Sigmoid colon (tissue), 7 donors: ENCODE results near the gene ATG2A. TPM values are rescaled to one million over a fixed set of nuclear protein-coding genes. Genes with fewer than 3 reads are reported as not detected.

Experiments used
- DNase-seq: peaks from one replicate; pipeline ENCODE4 v3.0.0-alpha.2; 2019
- H3K27ac ChIP-seq, 4 donors: fragments of 200-600 bp; sonication (generic); one replicate each; pipeline ENCODE4 v1.5.1; 2016 to 2019; ENCODE audit warnings: mild to moderate bottlenecking in 1 of 4
- H3K27me3 ChIP-seq, 3 donors: fragments of 200-600 bp; sonication (generic); one replicate each; pipeline ENCODE4 v1.5.1; 2019; ENCODE audit warnings: mild to moderate bottlenecking in 1 of 3
- H3K36me3 ChIP-seq, 4 donors: fragments of 200-600 bp; sonication (generic); one replicate each; pipeline ENCODE4 v1.5.1; 2016 to 2019
- H3K4me1 ChIP-seq, 4 donors: fragments of 200-600 bp; sonication (generic); one replicate each; pipeline ENCODE4 v1.5.1; 2017 to 2019
- H3K4me3 ChIP-seq, 4 donors: fragments of 200-600 bp; sonication (generic); one replicate each; pipeline ENCODE4 v1.5.1; 2017 to 2019; ENCODE audit warnings: mild to moderate bottlenecking in 2 of 4, moderate library complexity in 1 of 4
- H3K9me3 ChIP-seq, 4 donors: fragments of 200-600 bp in 3 of 4; sonication (generic) in 3 of 4; one replicate each; pipeline versions ENCODE4 v1.5.1 to v1.6.1; 2013 to 2019
- EP300 ChIP-seq, 4 donors: sonication (generic); formaldehyde crosslinking; IDR thresholded peaks; one replicate each; pipeline ENCODE4 v1.6.1; 2017; ENCODE audit warnings: antibody characterized with exemption in 4 of 4
- POLR2A ChIP-seq, 2 donors: fragments of 450-650 bp; IDR thresholded peaks; one replicate each; pipeline ENCODE4 v1.6.1; 2016; ENCODE audit warnings: antibody characterized with exemption in 2 of 2, mild to moderate bottlenecking in 2 of 2, moderate library complexity in 2 of 2
- POLR2AphosphoS5 ChIP-seq, 4 donors: sonication (generic); formaldehyde crosslinking; IDR thresholded peaks; one replicate each; pipeline ENCODE4 v1.6.1; 2017; ENCODE audit warnings: antibody characterized with exemption in 4 of 4
- WGBS, 2 donors: extraction: QIAGEN DNeasy Blood & Tissue Kit; methylation state at CpG; one replicate each; pipeline ENCODE4 v1.1.7; 2013; 5-methylcytosine and 5-hydroxymethylcytosine counted together
- intact Hi-C: fragments of 100-400 bp; cut with DNase I; formaldehyde crosslinking; loops from one replicate; pipeline ENCODE4 v1.15.1; 2023
- polyA plus RNA-seq, 3 donors: library from polyadenylated mRNA; stranded (reverse); fragments of 200-250 nt; gene quantifications; one replicate each; pipeline ENCODE4 v1.2.3, GENCODE V29; 2013
- total RNA-seq, 4 donors: library from RNA; depleted of rRNA; stranded (reverse); fragments of >200 nt; gene quantifications; one replicate each; pipeline ENCODE4 v1.1.0, GENCODE V29; 2016
- TF ChIP-seq, protein P1 (sequence below), 4 experiments: fragments of 450-650 bp in 3 of 4; fragments of 200-600 bp in 1 of 4; IDR thresholded peaks; one replicate each; pipeline ENCODE4 v1.5.1; 2016 to 2019; ENCODE audit warnings: antibody characterized with exemption in 4 of 4, mild to moderate bottlenecking in 3 of 4, moderate library complexity in 2 of 4
- donor health status: healthy with polysubstance abuse.
- donor health status: Bipolar disorder and iron deficiency.
- donor health status: healthy.

The ATG2A gene
- total and polyA plus RNA-seq, 7 donors: 12.1 to 27.6 (median 14.5) TPM

DNA sequence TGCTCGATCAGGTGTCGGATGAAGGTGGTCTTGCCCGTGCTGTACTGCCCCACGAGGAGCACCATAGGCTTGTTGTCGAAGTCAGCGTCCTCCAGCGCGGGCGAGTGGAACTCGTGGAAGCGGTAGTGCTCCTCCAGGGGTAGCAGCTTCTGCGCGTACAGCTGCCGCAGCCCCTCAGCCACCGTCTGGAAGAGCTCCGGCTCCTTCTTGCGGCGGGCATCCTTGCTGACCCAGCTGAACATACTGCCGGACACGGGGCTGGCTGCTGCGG lies 38.9 kb downstream of the ATG2A start:
- intact Hi-C loops: loop anchor here (1.0 kb wide), 1 partner anchor 14 kb away; no protein-coding TSS in a partner anchor
- Histone ChIP-seq H3K4me1 (peaks cover 0 to 54% (median 49%) of the 10 kb centered on the region in 4 donors), H3K4me3 (peak overlapping the region; percentile 61 to 89 (median 72)), H3K36me3 (peaks cover 4 to 7% (median 5%) of the 10 kb centered on the region in 4 donors), H3K9me3 (no peaks in the 10 kb centered on the region), H3K27ac (peak overlapping the region; percentile 84 to 97 (median 94)), H3K27me3 (no peaks in the 10 kb centered on the region)
- 0% methylated on average over 21 of the region's 21 CpGs for WGBS, 2 donors
- TF ChIP-seq EP300 (IDR thresholded peaks at IDR 0.05): no peak
- TF ChIP-seq, protein P1, sequence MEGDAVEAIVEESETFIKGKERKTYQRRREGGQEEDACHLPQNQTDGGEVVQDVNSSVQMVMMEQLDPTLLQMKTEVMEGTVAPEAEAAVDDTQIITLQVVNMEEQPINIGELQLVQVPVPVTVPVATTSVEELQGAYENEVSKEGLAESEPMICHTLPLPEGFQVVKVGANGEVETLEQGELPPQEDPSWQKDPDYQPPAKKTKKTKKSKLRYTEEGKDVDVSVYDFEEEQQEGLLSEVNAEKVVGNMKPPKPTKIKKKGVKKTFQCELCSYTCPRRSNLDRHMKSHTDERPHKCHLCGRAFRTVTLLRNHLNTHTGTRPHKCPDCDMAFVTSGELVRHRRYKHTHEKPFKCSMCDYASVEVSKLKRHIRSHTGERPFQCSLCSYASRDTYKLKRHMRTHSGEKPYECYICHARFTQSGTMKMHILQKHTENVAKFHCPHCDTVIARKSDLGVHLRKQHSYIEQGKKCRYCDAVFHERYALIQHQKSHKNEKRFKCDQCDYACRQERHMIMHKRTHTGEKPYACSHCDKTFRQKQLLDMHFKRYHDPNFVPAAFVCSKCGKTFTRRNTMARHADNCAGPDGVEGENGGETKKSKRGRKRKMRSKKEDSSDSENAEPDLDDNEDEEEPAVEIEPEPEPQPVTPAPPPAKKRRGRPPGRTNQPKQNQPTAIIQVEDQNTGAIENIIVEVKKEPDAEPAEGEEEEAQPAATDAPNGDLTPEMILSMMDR (IDR thresholded peaks at IDR 0.05): peak in 1 of 4 experiments; percentile 25
- TF ChIP-seq POLR2A (IDR thresholded peaks at IDR 0.05): no peak
- TF ChIP-seq POLR2AphosphoS5 (IDR thresholded peaks at IDR 0.05): no peak
- no peak for DNase-seq

DNA sequence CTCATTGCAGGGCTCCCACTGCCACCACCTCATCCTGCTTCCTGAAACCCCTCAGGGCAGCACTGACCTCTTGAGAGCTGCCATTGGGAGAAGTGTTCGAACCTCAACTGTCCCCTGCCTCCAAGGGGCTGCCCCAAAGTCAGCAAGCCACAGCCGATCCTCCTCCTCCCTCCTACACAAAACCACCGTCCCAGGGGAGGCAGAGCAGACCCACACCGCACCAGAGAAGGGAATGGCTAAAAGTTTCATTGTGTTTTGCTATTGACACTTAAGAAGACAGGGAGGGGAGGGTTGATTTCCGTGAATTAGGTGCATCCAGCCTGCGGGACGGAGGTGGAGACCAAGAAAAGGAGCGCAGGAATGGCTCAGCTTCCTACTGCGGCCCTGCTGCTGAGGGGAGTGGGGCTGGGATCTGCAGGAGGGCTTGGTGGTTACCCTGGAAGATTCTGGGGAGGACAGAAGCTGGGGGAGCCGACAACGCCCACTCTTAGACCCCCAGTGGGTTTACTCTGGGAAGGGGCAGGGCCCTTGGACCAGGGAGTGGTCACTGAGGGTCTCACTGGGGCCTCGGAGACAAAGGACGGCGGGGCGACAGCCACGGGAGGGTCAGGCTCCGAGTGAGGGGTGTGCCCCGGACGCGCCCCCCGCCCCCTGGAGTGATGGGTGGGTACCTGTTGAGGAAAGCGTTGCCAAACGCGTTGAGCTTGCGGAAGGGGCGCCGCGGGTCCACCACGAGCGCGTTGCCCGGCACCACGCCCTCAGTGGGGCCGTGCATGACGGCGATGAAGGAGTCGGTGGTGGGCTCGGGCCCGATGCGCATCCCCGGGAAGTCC lies 39.4 kb downstream of the ATG2A start:
- Histone ChIP-seq H3K36me3 (peaks cover 5 to 12% (median 10%) of the 10 kb centered on the region in 4 donors), H3K4me1 (peaks cover 0 to 59% (median 55%) of the 10 kb centered on the region in 4 donors), H3K27me3 (no peaks in the 10 kb centered on the region), H3K9me3 (no peaks in the 10 kb centered on the region), H3K4me3 (peak overlapping the region; percentile 61 to 89 (median 72)), H3K27ac (peak overlapping the region; percentile 84 to 97 (median 94))
- intact Hi-C loops: loop anchor here (1.0 kb wide), 1 partner anchor 13 kb away; no protein-coding TSS in a partner anchor
- 0 to 1% methylated on average over 41 of the region's 41 CpGs for WGBS, 2 donors
- no peak for DNase-seq
- TF ChIP-seq POLR2AphosphoS5 (IDR thresholded peaks at IDR 0.05) (no peak), POLR2A (IDR thresholded peaks at IDR 0.05) (no peak), EP300 (IDR thresholded peaks at IDR 0.05) (no peak)
- TF ChIP-seq, protein P1 (IDR thresholded peaks at IDR 0.05): no peak

DNA sequence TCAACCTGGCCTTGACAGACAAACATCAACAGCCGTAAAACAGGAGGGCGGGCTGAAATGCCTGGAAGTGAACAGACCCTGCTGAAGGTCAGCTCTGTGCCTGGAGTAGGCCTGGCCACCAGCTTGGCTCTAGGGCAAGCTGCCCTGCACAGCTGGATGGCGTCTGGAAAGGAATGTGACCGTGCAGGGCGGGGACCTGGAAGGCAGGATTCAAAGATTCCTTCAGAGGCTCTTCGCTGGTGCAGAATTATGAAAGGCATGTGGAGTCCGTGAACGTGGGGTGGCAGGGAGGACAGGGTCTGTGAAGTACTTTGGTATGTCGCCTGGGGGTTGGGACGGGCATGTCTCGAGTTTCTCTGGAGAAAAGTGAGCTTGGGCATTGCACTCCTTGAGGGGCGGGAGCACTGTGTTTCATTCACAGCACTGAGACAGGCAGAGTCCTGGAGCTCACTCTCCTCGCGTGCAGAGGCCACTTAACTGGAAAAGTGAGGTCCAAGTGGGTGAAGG lies 40.1 kb downstream of the ATG2A start:
- Histone ChIP-seq H3K27me3 (no peaks in the 10 kb centered on the region), H3K36me3 (peaks cover 5 to 17% (median 13%) of the 10 kb centered on the region in 4 donors), H3K4me3 (peak overlapping the region; percentile 61 to 89 (median 72)), H3K27ac (peak overlapping the region; percentile 84 to 97 (median 94)), H3K9me3 (no peaks in the 10 kb centered on the region), H3K4me1 (peaks cover 0 to 66% (median 62%) of the 10 kb centered on the region in 4 donors)
- TF ChIP-seq, protein P1 (IDR thresholded peaks at IDR 0.05): no peak
- peak in 1 of 4 donors; percentile 9 for TF ChIP-seq POLR2AphosphoS5 (IDR thresholded peaks at IDR 0.05)
- intact Hi-C loops: no loop called here
- WGBS, 2 donors: 5 to 25% methylated on average over 14 of the region's 14 CpGs
- no peak for DNase-seq

DNA sequence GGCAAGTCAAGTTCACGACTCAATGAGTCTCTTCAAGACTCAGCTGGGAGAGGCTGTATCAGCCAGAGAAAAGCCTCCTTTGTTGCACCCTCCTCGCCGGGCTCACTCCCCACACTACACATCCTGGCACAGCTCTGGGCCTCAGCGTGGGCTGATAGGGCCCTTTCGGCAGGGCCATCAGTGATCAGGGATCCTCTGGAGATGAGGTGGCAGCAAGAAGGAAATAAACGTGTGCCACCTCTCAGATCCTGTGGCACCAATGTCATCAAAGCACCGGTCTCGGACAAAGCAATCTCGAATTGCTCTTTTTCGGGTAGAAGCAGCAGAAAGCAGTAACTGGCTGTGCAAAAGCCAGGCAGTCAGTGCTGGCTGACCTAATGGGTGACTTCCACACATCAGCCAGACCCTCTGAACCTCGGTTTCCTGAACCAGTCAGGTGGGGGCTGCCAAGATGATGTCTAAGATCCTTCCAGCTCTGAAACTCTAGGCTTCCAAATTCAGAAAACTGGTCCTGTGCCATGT lies 40.7 kb downstream of the ATG2A start:
- peaks cover 0 to 72% (median 68%) of the 10 kb centered on the region in 4 donors for H3K4me1 ChIP-seq
- TF ChIP-seq POLR2A (IDR thresholded peaks at IDR 0.05) (no peak), EP300 (IDR thresholded peaks at IDR 0.05) (no peak), POLR2AphosphoS5 (IDR thresholded peaks at IDR 0.05) (no peak)
- TF ChIP-seq, protein P1 (IDR thresholded peaks at IDR 0.05): no peak
- peak overlapping the region; percentile 61 to 89 (median 72) for H3K4me3 ChIP-seq
- H3K36me3 ChIP-seq: peaks cover 5 to 22% (median 15%) of the 10 kb centered on the region in 4 donors
- DNase-seq: no peak
- H3K9me3 ChIP-seq: no peaks in the 10 kb centered on the region
- WGBS, 2 donors: 42 to 51% methylated on average over 11 of the region's 11 CpGs
- intact Hi-C loops: no loop called here
- H3K27me3 ChIP-seq: no peaks in the 10 kb centered on the region
- H3K27ac ChIP-seq: peak overlapping the region; percentile 84 to 97 (median 94)
